Activated T-helper 17 cell treated with anti-CD3 and anti-CD28 coated beads, Interleukin-2, amount 50 U/mL, for 72 hours (primary cell): ENCODE data around the gene AKR1C2. TPM values are rescaled to one million over a fixed set of nuclear protein-coding genes. Genes with fewer than 3 reads are reported as not detected.
"Not testable (repeated sequence)": the region's sequence is repeated elsewhere in the genome, so short reads cannot be mapped to it uniquely, and the experiment has no call there.

ENCODE experiments used
- ATAC-seq: fragments of 150-1000 bp; cut with Tn5 transposase; replicated peaks from 2 replicates; pipeline ENCODE4 v1.10.0; 2021; ENCODE audit warnings: mild to moderate bottlenecking, moderate library complexity
- H3K27ac Mint-ChIP-seq: one replicate; pipeline ENCODE4 v1.8.0; 2022; ENCODE audit warnings: mixed read lengths
- H3K27me3 Mint-ChIP-seq: one replicate; pipeline ENCODE4 v1.8.0; 2022; ENCODE audit warnings: mixed read lengths
- H3K36me3 Mint-ChIP-seq: one replicate; pipeline ENCODE4 v1.8.0; 2022; ENCODE audit warnings: low read depth, mild to moderate bottlenecking, mixed read lengths
- H3K4me1 Mint-ChIP-seq: one replicate; pipeline ENCODE4 v1.8.0; 2022; ENCODE audit warnings: mixed read lengths
- H3K4me3 Mint-ChIP-seq: one replicate; pipeline ENCODE4 v1.8.0; 2022; ENCODE audit warnings: mild to moderate bottlenecking, mixed read lengths
- H3K9me3 Mint-ChIP-seq: one replicate; pipeline ENCODE4 v1.8.0; 2022; ENCODE audit warnings: mixed read lengths
- total RNA-seq, 2 donors: library from RNA; stranded (reverse); gene quantifications; one replicate each; pipeline ENCODE4 v1.2.3, GENCODE V29; 2022

The AKR1C2 gene
- total RNA-seq, 2 donors from 2014 or later: not detected

- Mint-ChIP-seq H3K36me3 (no peaks in the 10 kb centered on the region), H3K4me3 (no peak overlapping the region), H3K27me3 (no peaks in the 10 kb centered on the region), H3K9me3 (no peaks in the 10 kb centered on the region), H3K27ac (no peak overlapping the region), H3K4me1 (no peaks in the 10 kb centered on the region)
- no peak for ATAC-seq
These were observed 9.7 kb upstream of the AKR1C2 start for GRCh38 chr10:5013385-5013784.

- H3K27me3 Mint-ChIP-seq: no peaks in the 10 kb centered on the region
- no peaks in the 10 kb centered on the region for H3K4me1 Mint-ChIP-seq
- H3K4me3 Mint-ChIP-seq: no peak overlapping the region
- H3K36me3 Mint-ChIP-seq: no peaks in the 10 kb centered on the region
- no peak for ATAC-seq
- no peaks in the 10 kb centered on the region for H3K9me3 Mint-ChIP-seq
- no peak overlapping the region for H3K27ac Mint-ChIP-seq
These were observed 8.9 kb upstream of the AKR1C2 start for GRCh38 chr10:5012595-5012994.

DNA sequence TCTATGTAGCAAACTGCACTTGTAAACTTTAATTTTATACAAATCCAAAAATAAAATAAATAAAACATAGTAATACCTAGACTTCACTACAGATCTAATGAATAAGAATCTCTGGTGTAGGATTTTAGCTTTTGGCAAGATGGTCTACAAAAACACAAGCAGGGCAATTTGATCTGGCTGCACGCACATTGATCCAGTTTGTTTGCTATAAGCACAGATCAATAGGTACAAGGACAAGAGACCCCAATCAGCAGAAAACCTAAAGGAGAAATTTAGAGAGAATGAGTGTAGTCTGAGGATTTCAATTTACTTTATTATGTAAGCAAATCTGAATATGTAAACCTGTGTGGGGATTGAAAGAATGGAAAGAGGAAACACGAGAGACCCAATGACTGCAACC lies 7.7 kb upstream of the AKR1C2 start:
- not testable (repeated sequence) for H3K27me3 Mint-ChIP-seq, H3K4me3 Mint-ChIP-seq, ATAC-seq, H3K9me3 Mint-ChIP-seq, H3K27ac Mint-ChIP-seq, H3K36me3 Mint-ChIP-seq, H3K4me1 Mint-ChIP-seq

DNA sequence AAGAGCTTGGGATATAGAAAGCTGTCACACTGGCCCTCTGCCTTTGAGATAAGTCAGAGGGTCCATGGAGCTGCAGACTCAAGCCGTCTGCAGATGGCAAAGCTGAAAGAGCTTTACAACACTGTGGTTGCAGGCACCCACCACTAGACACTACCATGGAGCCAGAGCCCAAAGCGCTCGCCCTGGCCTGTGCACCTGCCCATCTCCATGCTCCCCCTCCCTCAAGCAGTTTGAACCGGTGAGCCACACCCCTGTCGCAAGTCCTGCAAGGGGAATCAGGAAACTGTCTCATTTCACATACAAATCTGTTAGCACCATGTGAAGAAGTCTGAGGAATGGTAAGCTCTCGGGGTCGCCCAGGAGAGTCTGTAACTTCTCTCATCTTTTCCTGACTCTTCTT lies 6.4 kb upstream of the AKR1C2 start:
- not testable (repeated sequence) for H3K4me1 Mint-ChIP-seq, H3K4me3 Mint-ChIP-seq, ATAC-seq

GRCh38 chr10:5008857-5009548 lies 5.3 kb upstream of the AKR1C2 start:
- H3K4me3 Mint-ChIP-seq, H3K9me3 Mint-ChIP-seq, ATAC-seq, H3K27me3 Mint-ChIP-seq, H3K36me3 Mint-ChIP-seq, H3K27ac Mint-ChIP-seq, H3K4me1 Mint-ChIP-seq: not testable (repeated sequence)

More for the DNA sequence above, 6.4 kb upstream of the AKR1C2 start:
- not testable (repeated sequence) for H3K36me3 Mint-ChIP-seq, H3K9me3 Mint-ChIP-seq, H3K27ac Mint-ChIP-seq, H3K27me3 Mint-ChIP-seq

DNA sequence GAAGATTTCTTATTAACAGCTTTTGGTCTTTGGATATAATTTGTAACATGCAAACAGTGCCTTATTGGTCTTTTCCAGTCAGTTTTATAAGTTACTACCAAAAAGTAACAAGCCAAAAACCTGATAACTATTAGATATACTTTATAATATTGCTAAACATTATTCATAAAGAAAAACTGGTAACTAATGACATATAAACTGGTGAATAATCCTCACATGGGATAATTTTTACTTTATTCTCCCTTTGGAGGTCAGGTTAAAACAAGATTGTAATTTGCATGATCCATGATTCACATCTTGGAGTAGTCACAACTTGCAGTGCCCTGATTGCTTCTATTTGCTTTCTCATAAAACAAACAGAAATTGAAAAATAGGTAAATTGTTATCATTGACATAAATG lies 844 bp upstream of the AKR1C2 start:
- H3K27me3 Mint-ChIP-seq: peaks cover 11% of the 10 kb centered on the region
- not testable (repeated sequence) for H3K9me3 Mint-ChIP-seq, H3K36me3 Mint-ChIP-seq, H3K4me3 Mint-ChIP-seq, H3K4me1 Mint-ChIP-seq, H3K27ac Mint-ChIP-seq, ATAC-seq

GRCh38 chr10:5004030-5004385 lies 351 bp upstream of the AKR1C2 start:
- peaks cover 11% of the 10 kb centered on the region for H3K27me3 Mint-ChIP-seq
- not testable (repeated sequence) for H3K36me3 Mint-ChIP-seq, H3K27ac Mint-ChIP-seq, ATAC-seq, H3K9me3 Mint-ChIP-seq, H3K4me1 Mint-ChIP-seq, H3K4me3 Mint-ChIP-seq

- Mint-ChIP-seq H3K27me3 (peaks cover 16% of the 10 kb centered on the region), H3K4me3 (no peak overlapping the region), H3K27ac (no peak overlapping the region), H3K36me3 (no peaks in the 10 kb centered on the region), H3K9me3 (no peaks in the 10 kb centered on the region), H3K4me1 (no peaks in the 10 kb centered on the region)
- ATAC-seq: no peak
These were observed 1.5 kb downstream of the AKR1C2 start for GRCh38 chr10:5002013-5002727.

DNA sequence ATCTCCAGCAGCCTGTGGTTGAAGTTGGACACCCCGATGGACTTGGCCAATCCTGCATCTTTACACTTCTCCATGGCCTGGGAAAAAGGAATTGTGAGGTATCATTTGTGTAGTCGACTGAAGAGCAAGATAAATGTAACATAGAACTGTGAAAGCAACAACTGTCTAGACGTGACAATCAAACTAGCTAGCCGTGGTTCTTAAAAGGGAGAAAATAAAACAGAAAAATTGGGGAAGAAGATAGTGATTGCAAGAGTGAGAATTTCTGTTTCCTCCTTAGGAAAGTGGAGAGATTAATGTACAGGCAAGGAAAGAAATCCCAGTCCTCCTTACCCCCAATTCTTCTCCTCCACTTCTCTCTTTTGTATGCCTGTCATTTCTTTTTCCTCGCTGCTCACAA lies 5.0 kb downstream of the AKR1C2 start:
- H3K36me3 Mint-ChIP-seq: no peaks in the 10 kb centered on the region
- H3K9me3 Mint-ChIP-seq: no peaks in the 10 kb centered on the region
- no peak overlapping the region for H3K4me3 Mint-ChIP-seq
- no peak for ATAC-seq
- peaks cover 13% of the 10 kb centered on the region for H3K27me3 Mint-ChIP-seq
- no peaks in the 10 kb centered on the region for H3K4me1 Mint-ChIP-seq
- H3K27ac Mint-ChIP-seq: no peak overlapping the region

DNA sequence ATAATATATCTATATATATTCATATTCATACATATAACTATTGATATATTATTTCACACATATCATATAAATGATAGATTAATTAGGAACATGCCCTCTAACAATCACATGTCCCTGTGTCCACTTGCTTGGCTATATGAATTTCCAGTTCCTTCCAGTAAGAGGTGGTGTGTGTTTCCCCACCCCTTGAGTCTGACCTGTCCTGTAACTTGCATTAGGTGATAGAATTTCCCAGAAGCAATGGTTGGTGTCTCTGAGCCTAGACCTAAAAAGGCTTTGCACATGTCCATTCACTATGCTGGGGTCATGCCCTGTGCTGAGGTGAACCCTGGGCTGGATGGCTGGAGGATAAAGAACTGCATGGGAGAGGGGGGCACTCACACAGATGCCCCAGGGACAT lies 9.4 kb downstream of the AKR1C2 start:
- H3K27me3 Mint-ChIP-seq, H3K36me3 Mint-ChIP-seq, H3K4me1 Mint-ChIP-seq, H3K27ac Mint-ChIP-seq, ATAC-seq, H3K9me3 Mint-ChIP-seq, H3K4me3 Mint-ChIP-seq: not testable (repeated sequence)

DNA sequence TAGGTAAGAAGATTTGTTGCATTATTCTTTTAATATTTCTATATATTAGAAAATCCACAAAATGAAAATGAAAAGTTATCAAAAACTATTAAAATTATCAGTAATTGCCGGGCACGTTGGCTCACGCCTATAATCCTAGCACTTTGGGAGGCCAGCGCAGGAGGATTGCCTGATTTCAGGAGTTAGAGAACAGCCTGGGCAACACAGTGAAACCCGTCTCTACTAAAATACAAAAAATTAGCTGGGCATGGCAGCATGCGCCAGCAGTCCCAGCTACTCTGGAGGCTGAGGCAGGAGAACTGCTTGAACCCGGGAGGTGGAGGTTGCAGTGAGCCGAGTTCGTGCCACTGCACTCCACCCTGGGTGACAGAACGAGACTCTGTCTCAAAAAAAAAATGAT lies 11.1 kb downstream of the AKR1C2 start:
- not testable (repeated sequence) for H3K27me3 Mint-ChIP-seq, H3K9me3 Mint-ChIP-seq, H3K36me3 Mint-ChIP-seq, H3K4me3 Mint-ChIP-seq, H3K27ac Mint-ChIP-seq, ATAC-seq, H3K4me1 Mint-ChIP-seq

DNA sequence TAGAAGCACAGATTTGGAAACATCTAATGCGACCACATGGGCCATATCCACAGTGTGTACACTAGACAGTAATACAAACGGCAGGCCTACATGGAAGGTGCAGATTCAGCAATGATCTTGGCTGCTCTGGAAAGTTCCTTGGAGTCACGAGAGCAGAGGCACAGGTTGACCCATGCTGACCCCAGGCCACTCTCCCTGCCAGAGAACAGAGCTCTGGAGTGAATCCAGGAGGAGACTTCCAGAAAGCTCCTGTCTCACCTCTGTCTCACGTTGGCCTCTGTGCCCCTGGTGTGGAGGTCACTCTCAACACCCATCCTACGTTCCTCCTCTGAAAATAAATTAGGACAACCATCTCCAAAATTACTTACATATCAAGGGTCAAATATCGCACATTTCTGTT lies 12.2 kb downstream of the AKR1C2 start:
- H3K36me3 Mint-ChIP-seq, H3K9me3 Mint-ChIP-seq, H3K27ac Mint-ChIP-seq, H3K4me1 Mint-ChIP-seq, H3K4me3 Mint-ChIP-seq, ATAC-seq, H3K27me3 Mint-ChIP-seq: not testable (repeated sequence)

- Mint-ChIP-seq H3K9me3 (no peaks in the 10 kb centered on the region), H3K36me3 (no peaks in the 10 kb centered on the region), H3K27me3 (peaks cover 11% of the 10 kb centered on the region), H3K27ac (no peak overlapping the region), H3K4me1 (no peaks in the 10 kb centered on the region), H3K4me3 (no peak overlapping the region)
- no peak for ATAC-seq
These were observed 13.4 kb downstream of the AKR1C2 start for GRCh38 chr10:4990217-4990616.

GRCh38 chr10:4988000-4988641 lies 15.5 kb downstream of the AKR1C2 start:
- H3K9me3 Mint-ChIP-seq, H3K36me3 Mint-ChIP-seq, H3K4me3 Mint-ChIP-seq, ATAC-seq, H3K27ac Mint-ChIP-seq, H3K4me1 Mint-ChIP-seq: not testable (repeated sequence)
- peaks cover 11% of the 10 kb centered on the region for H3K27me3 Mint-ChIP-seq

DNA sequence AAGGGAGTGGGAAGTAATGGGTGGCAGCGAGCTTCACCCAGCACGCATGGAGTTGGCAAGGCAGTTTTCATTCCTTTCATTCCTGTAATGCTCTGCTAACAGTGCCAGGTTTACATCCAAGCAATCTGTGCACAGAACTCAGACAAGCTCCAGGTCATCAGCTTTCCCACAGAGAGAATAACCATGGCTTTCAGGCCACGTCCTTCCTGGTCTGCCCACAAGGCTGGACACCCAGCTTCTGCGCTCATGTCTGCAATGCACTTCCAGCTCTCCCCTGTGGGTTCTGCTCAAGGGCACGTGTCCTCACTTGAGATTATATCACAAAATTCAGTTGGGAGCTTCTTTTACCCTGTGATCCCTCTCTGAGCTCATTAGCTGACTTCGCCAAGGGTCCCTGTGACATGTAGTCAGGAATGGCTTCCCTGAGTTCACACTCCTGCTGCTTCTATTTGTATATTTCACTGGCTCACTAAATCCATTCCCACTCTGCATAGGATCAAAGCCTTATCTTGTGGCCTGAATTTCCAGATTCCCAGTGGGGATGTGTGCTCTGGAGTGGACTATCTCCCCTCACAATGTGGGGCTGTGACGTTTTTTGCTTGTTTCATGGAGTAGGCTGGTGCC lies 18.6 kb downstream of the AKR1C2 start:
- ATAC-seq: no peak
- Mint-ChIP-seq H3K9me3 (no peaks in the 10 kb centered on the region), H3K4me3 (no peak overlapping the region), H3K27me3 (peaks cover 11% of the 10 kb centered on the region), H3K36me3 (no peaks in the 10 kb centered on the region), H3K27ac (no peak overlapping the region), H3K4me1 (no peaks in the 10 kb centered on the region)
